Activated CD4-positive, alpha-beta T cell treated with anti-CD3 and anti-CD28 coated beads, Interleukin-2, amount 50 U/mL, for 1 hour (primary cell): Measurements from ENCODE around the gene SORT1.
"Not testable (repeated sequence)": the region's sequence is repeated elsewhere in the genome, so short reads cannot be mapped to it uniquely, and the experiment has no call there.

Experiments used
- DNase-seq: peaks from one replicate; pipeline ENCODE4 v3.0.0-alpha.2; 2020

SORT1 gene

DNA sequence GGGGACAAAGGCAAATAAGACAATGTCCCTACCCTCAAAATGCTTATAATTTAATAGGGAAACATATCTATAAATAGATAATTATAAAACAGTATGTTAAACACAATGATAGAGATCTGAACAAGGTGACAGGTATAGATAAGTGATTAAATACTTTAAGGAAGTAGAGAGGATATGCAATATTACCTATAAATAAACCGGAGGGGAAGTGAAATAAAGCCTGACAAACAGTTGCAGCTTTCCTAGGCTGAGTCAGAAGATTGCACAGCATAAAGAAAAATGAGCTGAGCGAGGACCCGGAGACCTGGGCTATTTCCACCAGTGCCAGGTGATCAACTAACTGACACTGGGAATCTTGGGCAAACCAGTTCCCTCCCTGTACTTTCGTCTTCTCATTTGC, 103.2 kb downstream of the SORT1 start:
- no peak for DNase-seq

DNA sequence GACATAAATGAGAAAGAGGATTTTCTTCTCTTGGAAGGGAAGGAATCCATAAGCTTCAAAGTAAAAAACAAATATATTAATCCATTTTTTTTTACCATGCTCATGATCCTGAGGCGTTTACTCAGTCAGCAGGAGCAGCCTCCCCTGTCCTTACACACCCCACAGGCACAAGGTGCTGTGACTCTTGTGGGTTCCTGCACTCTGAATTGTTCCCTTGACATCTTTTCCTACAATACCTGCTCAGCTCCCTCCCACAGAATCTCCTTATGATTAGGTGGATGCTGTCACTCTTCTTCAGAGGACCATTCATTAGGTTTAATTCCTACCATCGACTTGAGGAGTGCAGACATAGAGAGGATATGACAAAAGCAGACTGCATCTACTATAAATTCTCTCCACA, 104.7 kb downstream of the SORT1 start:
- no peak for DNase-seq

DNA sequence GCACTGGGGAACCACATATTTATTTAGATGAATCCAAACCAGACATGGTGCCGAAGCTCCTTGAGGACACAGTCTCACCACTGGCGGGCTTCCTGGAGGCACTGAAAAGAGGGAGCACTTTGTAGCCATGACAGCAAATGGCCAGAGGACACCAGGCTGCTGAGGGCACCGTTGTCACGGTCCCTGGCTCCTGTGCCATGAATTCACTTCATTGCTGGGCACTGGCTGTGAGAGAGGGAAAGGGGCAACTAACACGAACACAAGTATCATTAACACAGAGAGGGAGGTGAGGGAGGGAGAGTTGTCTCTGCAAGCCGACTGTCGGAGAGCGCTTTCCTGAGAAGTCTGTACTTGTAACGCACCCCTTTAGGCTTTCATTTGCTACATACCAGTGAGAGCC, 105.4 kb downstream of the SORT1 start:
- no peak for DNase-seq

DNA sequence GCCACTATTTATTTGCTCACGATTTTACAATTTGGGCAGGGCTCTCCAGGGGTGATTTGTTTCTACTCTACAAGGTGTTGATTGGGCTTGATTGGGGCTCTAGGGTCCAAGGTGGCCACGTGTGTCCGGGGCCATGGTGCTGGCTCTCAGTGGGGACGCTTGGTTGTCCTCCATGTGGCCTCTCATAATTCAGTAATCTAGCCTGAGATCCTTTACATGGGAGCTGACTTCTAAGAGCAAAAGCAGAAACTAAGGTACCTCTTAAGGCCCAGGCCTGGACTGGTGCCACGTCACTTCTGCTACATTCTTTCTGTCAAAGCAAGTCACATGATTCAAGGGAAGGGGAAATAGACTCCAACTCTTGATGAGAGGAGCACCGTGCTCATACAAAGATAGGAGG, 106.7 kb downstream of the SORT1 start:
- no peak for DNase-seq

DNA sequence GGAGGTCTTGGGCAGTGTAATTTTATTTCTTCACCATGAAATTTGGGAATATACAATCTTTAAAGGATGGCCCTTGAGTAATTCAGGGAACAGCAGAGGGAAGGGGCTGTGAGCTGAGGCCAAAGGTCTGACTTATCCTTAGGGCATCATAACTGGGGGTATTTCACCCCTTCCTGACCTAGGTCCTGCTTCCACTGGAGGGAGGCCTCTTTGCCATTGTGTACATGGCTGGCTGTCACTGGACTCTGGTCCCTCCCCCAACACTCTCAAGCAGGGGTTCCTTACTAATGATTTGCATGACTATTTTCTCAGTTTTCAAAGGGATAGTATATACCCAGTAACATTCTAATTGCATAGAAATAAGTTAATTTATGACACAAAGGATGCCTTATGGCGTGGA, 107.6 kb downstream of the SORT1 start:
- DNase-seq: no peak

DNA sequence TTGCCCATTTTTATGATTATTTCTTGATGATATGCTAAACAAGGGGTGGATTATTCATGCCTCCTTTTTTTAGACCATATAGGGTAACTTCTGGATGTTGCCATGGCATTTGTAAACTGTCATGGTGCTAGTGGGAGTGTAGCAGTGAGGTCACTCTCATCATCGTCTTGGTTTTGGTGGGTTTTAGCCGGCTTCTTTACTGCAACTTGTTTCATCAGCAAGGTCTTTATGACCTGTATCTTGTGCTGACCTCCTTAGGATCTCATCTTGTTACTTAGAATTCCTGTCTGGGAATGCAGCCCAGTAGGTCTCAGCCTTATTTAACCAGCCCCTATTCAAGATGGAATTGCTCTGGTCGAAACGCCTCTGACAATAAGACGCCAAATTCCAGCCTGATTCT, 111.0 kb downstream of the SORT1 start:
- not testable (repeated sequence) for DNase-seq

DNA sequence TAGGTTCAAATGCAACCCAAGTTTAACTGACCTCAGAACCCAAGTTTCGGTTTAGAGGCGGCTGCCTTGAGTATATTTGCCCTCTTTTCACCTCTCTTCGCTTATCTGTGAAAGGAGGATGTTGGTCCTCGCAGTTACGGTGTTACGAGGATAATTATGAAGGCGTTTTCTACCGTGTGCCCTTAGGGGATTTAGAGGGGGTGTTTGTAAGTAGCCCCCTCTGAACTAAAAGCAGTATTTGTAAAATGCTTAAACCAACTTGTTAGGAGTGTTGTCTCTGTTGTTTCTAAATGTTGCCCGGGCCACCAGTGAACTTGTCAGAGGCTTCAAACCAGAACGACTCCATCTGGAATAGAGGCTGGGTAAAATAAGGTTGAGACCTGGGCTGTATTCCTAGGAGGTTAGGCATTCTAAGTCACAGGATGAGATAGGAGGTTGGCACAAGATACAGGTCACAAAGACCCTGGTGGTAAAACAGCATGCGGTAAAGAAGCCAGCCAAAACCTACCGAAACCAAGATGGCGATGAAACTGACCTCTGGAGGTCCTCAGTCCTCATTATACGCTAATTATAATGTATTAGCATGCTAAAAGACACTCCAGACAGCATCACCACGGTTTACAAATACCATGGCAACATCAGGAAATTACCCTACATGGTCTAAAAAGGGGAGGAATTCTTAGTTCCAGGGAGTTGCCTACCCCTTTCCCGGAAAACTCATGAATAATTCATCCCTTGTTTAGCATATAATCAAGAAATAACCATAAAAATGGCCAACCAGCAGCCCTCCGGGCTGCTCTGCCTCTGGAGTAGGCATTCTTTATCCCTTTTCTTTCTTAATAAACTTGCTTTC, 113.7 kb downstream of the SORT1 start:
- no peak for DNase-seq

DNA sequence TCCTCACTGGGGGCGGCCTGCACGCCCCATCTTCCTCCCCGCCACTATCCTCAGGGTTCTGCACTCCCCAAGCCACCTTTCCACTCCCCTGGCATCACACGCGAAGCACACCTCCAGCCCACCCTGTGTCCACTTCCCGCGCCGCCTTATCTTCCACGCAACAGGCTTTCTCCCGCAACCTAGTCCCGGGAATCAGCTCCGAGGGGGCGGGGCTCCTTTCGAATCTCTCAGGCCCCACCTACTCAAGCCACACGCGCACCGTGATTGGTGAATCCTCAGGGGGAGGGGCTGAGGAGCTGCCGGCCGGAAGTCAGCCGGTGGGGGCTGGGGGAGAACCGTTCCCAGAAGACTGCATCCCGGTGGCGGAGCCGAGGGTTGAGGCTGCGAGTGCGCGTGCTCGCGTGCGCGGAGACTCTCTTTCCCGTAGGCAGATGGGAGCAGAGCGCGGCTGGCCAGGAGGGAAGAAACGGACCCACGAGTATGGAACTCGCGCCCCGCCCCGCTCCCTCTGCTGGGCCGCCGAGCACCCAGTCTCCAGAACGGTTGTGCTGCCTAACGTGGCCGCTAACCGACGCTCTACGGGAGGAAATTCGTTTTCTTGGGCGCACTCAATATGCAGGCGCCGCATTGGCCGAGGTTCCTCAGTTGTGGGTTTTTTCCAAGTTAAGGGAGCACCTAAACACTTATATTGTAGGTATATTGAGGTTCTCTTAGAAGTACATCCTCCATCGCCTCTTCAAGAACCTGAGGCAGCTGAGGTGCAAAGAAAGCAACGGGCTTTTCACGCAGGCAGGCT, 114.6 kb downstream of the SORT1 start, which contains the start of gene PSRC1:
Gene PSRC1 (minus strand): TSS at position 194 of the 796 bp plus-strand sequence.
- DNase-seq: peak; percentile 84

DNA sequence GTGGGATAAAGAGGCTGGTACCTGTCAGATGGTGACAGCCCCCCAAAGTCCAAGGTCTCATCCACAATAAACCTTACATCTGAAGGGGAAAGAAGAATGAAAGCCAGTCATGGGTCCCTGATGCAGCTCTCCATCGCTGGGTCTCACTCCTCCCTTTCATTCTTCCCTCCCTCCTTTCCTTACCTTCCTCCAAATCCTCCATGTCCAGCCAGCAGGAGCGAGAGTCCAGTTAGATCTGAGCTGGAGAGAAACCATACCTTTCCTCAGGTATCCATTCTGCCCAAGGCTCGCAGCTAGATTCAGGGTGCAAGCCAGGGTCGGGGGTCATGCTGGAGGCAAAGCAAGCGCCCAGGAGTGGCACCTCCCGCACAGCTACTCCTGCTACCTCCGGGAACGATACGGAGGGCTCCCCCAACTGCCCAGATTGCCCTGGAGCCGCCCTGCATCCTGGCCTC, 115.2 kb downstream of the SORT1 start:
- DNase-seq: no peak

DNA sequence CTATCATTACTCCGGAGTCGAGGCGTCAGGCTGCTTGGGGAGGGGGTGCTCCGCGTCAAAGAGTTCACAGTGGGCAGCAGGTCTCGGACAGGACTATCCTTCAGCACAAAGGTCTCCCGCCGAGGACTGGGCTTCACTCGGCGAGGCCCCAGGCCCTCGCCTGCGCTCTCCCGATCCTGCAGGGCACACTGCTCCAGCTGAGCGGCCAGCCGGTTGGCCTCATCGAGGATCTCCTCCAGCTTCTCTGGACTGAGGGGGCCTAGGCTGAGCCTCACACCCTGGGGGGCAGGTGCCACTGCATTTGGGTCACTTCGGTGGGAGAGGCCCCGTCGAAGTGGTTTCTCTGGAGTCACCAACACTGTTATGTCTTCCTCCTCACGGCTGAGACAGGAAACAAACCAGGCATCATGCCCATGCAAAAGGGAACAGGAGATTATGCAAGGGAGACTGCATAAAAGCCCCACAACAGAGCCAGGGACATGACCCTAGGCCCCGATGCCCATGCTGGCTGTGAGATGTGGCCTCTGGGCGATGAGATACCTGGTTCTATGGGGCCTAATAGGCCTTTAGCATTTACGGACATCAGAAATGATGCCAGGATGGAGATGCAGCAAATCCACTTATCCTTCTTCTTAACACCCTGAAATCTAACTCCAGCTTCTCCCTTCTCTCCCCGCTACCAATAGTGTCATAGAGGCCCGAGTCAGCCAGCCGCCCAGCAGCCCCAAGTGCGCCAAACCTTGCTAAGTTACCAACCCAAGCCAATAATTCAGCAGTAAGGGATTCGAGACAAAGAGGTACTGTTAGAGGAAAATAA, 115.8 kb downstream of the SORT1 start:
- DNase-seq: no peak

DNA sequence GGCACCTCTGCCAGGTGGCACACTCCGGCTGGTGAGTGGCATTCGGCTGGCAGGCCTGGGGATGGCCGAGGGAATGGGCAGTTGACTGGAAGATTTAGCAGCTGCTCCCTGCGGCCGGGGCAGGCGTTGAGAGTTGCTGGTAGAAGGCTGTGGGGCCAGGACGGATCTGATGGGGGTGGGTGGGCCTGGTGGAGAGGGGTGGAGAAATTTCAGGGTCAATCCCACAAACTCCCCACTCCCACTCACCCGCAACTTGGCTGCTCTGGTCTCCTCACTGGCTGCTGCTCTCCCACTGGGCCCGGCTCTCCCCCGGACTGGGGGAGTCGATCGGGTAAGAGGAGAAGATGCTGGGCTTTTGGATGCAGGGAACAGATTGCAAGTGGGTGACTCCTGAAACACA, 116.9 kb downstream of the SORT1 start:
- DNase-seq: no peak

DNA sequence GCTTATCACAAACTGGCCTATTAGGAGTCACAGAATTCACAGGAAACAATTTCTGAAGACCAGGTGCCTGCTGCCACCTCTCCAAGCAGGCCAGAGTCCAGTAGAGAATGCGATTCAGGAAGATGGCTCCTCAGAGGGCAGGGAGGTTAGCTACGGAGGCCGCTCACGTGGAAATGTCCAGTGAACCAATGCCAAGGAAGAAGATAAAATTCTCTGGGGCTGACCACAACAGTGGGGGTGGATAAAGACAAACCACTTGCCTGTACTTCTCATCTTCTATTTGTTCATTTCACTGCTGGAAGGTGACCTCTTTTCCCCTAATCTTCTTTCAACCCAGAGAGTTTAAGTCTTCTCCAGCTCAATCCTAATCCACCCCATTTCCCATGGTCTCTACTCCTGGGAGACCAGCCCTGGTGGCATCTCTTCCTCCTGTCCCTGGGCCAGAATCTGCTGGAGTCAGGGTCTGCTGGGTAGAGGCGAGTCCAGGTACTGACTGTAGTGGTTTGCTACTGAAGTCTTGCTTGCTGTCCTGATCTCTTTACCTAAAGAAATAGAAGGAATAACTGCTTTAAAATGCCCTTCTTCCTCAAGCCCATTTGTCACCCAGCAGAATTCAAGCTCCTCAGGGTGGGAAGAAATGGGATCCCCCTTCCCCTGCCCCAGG, 118.0 kb downstream of the SORT1 start:
- DNase-seq: no peak

DNA sequence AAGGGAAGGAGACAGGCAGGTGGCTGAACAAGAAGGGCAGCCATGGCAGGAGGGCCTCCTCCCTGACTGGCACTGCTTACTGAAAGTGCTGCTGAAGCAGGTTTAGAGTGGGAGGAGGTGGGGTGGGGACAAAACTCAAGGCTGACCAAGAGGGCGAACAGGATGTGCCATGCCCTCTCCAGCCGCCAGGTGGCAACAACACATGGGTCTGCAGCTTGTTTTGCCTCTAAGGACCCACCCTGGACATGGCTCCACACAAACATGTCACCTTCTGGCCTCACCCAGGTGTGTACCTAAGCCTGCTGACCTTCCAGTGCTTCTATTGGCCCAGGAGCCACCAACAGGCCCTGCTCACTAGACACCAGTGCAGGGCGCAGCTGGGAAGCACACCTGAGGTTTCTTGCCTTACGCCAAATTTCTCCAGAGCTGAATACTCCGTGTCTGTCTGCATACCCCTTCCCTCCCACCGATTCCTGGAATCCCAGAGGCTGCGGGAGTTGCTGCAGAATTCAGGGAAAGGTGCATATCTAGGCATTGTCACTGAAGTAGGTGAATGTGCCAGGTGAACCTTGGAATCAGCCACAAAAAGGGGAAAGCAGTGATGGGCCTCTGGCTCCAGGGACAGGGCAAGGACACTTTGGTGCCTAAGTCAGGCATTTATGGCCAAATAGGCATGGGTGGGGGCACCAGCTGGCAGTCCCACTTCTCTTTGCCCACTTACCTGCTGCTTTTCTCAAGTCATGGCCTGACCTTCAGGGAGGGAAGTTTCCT, 120.1 kb downstream of the SORT1 start:
- DNase-seq: peak; percentile 53

DNA sequence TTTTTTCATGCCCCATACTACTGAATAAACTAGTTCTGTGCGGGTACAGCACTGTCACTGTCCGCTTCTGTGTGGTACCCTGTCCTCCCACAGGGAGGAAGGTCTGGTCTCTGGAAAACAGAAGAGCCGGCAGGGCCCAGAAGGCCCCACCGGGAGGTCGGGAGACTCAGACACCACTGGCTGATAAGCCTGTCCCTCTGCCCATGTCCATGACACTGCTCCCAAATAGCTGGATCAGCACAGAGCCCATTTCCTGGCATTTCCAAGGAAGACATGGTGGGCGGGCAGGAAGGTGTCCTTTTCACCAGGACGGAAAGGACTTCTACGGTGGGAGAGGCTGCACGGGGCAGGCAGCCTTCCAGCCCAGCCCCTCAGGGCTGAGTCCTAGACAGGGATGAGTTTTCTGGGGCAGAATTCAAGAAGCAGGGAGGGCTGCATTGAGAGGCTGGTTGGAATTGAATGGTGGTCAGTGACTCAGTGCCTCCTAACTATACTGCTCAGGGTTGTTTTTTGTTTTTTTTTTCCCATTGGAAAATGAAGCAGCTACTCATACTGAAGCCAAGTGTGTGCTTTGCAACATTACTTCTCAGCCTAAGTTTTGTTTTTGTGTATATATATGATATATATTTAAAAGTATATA, 121.9 kb downstream of the SORT1 start:
- DNase-seq: no peak

DNA sequence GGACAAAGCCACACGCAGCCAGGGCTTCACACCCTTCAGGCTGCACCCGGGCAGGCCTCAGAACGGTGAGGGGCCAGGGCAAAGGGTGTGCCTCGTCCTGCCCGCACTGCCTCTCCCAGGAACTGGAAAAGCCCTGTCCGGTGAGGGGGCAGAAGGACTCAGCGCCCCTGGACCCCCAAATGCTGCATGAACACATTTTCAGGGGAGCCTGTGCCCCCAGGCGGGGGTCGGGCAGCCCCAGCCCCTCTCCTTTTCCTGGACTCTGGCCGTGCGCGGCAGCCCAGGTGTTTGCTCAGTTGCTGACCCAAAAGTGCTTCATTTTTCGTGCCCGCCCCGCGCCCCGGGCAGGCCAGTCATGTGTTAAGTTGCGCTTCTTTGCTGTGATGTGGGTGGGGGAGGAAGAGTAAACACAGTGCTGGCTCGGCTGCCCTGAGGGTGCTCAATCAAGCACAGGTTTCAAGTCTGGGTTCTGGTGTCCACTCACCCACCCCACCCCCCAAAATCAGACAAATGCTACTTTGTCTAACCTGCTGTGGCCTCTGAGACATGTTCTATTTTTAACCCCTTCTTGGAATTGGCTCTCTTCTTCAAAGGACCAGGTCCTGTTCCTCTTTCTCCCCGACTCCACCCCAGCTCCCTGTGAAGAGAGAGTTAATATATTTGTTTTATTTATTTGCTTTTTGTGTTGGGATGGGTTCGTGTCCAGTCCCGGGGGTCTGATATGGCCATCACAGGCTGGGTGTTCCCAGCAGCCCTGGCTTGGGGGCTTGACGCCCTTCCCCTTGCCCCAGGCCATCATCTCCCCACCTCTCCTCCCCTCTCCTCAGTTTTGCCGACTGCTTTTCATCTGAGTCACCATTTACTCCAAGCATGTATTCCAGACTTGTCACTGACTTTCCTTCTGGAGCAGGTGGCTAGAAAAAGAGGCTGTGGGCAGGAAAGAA, 122.9 kb downstream of the SORT1 start:
- DNase-seq: no peak

DNA sequence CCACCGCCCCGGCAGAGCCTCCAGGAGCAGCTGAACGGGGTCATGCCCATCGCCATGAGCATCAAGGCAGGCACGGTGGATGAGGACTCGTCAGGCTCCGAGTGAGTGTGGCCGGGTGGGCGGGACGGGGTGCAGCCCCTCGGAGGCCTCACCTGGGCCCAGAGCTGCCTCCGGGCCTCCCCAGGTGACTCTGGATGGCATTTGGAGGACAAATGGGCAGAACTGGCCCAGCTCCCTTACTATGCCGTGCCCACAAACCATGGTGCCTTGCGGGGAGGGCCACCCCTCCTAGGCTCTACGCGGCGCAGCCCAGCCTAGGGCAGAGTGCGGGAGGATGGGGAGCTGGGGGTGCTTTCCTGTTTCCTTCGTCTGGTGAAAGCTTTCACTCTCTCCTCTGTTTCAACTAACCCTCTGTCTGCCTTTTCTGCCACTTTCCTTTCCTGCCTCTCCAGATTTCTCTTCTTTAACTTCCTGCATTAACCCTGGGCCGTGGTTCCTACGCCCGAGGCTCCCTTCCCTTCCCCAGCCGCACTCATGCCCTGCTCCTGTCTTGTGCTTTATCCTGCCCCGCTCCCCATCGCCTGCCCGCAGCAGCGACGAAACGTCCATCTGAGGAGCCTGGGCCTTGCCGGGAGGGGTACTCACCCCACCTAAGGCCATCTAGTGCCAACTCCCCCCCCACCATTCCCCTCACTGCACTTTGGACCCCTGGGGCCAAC, 124.0 kb downstream of the SORT1 start:
- no peak for DNase-seq

DNA sequence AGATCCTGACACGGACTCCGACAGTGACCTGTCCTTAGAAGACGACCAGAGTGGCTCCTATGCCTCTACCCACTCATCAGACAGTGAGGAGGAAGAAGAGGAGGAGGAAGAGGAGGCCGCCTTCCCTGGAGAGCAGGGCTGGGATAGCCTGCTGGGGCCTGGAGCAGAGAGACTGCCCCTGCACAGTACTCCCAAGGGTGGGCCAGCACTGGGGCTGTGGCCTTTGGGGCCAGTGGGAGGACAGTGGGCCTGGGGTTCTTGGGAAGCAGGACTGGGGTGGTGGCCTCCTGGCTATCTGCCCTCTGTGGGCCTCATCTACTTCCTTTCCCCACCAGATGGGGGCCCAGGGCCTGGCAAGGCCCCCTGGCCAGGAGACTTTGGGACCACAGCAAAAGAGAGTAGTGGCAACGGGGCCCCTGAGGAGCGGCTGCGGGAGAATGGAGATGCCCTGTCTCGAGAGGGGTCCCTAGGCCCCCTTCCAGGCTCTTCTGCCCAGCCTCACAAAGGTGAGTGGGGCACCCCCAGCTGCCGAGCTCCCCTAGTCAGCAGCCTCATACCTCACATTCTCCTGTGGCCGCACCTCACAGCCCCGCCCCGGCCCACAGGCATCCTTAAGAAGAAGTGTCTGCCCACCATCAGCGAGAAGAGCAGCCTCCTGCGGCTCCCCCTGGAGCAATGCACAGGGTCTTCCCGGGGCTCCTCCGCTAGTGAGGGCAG, 124.7 kb downstream of the SORT1 start:
- DNase-seq: no peak

DNA sequence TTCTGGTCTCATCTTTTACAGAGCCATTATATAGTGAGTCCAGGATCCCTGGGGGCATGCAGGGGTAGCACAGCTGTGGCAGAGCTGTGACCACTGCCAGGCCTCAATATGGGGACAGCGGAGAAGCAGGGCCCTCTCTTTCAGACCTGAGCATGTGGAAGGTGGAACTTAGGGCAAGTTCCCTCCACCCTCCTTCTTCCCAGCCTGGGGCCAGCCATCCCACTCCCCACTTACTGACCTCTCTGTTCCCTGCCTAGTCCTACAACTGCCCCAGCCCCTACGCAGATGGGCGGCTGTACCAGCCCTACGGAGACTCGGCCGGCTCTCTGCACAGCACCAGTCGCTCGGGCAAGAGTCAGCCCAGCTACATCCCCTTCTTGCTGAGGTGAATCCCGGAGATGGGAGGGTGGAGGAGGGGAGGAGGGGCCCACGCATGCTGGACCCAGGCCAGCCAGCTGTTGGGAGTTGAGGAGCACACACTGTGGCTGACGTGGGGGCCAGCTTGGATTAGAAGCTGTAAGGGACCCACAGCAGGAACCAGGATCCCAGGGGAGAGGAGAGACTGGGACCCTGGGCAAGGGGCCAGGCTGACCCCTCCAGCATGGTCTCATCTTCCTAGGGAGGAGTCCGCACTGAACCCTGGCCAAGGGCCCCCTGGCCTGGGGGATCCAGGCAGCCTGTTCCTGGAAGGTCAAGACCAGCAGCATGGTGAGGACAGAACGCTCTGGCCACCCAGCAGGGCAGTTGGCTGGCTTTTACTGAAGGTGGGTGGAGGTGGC, 125.5 kb downstream of the SORT1 start:
- DNase-seq: no peak
